Fibroblast of villous mesenchyme (primary cell): ENCODE data around the gene RUVBL1. TPM values are rescaled to one million over a fixed set of nuclear protein-coding genes. Genes with fewer than 3 reads are reported as not detected.

Experiments
- DNase-seq: peaks from one replicate; pipeline ENCODE4 v3.0.0-alpha.2; 2010; ENCODE audit warnings: low read depth
- H3K4me3 ChIP-seq: 2 replicates; pipeline ENCODE4 v1.5.1; 2011; ENCODE audit warnings: low read depth, mild to moderate bottlenecking, low read length
- CTCF ChIP-seq: IDR thresholded peaks from 2 replicates; pipeline ENCODE4 v1.5.1; 2012; ENCODE audit warnings: low read depth, mild to moderate bottlenecking, low read length; ENCODE audit not compliant: insufficient read depth
- small RNA-seq: library from RNA; depleted of rRNA; stranded (forward); fragments of <200 nt; gene quantifications from one replicate; pipeline ENCODE3, GENCODE V24; 2012
- total RNA-seq: library from RNA; depleted of rRNA; stranded (reverse); fragments of >200 nt; gene quantifications from 2 replicates; pipeline ENCODE4 v1.2.3, GENCODE V29; 2012

The RUVBL1 gene
- total RNA-seq, 1 donor, result 83.8 TPM

DNA sequence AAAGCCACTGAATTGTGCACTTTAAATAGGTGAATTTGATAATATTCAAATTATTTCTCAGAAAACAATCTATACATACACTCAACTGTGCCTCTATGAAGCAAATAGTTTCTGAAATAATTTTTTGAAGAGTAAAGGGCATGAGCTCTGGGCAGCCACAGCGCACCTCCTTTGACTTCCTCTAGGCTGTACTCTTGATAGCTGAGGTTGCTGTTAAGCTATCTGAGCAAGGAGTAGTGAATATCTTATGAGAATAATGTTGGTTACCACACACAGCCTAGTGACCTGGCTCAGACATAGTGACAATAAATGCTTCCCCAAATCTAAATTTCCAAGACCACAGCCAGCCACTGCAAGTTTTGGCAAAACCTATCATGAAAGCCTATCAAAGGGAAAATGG lies 83.0 kb downstream of the RUVBL1 start:
- no peak for TF ChIP-seq CTCF
- H3K4me3 ChIP-seq, result no peak overlapping the region
- no peak for DNase-seq

DNA sequence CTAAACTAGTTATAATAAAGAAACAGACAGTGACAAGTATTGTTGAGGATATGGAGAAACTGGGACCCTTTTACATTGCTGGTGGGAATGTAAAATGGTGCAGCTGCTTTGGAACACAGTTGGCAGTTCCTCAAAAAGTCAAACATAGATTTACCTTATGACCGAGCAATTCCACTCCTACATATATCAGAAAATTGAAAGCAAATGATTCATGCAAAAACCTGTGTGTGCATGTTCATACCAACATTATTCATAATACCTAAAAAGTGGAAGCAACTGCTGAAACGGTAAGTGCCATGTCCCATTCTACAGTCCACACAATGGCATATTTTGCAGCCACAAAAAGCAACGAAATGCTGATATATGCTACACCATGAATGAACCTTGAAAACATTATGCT lies 83.6 kb downstream of the RUVBL1 start:
- no peak for DNase-seq
- H3K4me3 ChIP-seq, result no peak overlapping the region
- no peak for TF ChIP-seq CTCF

GRCh38 chr3:128036119-128036518 lies 87.5 kb downstream of the RUVBL1 start:
- DNase-seq, result no peak
- H3K4me3 ChIP-seq, result no peak overlapping the region
- no peak for TF ChIP-seq CTCF

DNA sequence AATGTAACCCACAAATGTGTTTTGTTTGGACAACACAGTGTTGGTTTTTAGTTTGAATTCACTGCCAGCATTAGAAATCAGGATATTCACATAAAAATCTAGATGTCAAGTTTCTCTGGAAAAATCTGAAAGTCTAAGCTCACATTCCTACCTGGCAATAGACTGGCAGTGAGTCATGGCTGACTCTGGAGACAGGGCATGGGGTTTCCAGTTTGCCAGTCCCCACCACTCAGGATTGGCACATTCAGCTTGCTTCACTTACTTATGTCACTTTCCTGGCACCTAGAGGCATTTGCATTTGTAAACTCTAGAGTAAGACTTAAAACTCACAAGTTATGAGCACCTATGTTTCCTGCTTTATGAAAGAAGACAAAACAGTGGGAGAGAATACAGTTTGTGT lies 90.5 kb downstream of the RUVBL1 start:
- no peak overlapping the region for H3K4me3 ChIP-seq
- no peak for DNase-seq
- TF ChIP-seq CTCF, result no peak

Small RNAs within 50 kb of the gene (small RNA-seq; reads per million reads assigned to genes)
- gene RNU2-37P (0.75 reads per million), gene RNU6-823P (not detected)

Other genes with a start within 250 kb of the RUVBL1 start
- gene KBTBD12, start 208.6 kb downstream of the RUVBL1 start, total RNA-seq, result not detected in 2 replicates
- 298 and 383 TPM in 2 replicates for gene SEC61A1, start 71.4 kb downstream of the RUVBL1 start, total RNA-seq
- 3.0 and 6.1 TPM in 2 replicates for gene EEFSEC, start 29.7 kb upstream of the RUVBL1 start, total RNA-seq